ENCODE results near the gene CRYGS. TPM values are rescaled to one million over a fixed set of nuclear protein-coding genes. Genes with fewer than 3 reads are reported as not detected.

Gene CRYGS
- total RNA-seq, 1 donor from 2014 or later = 1.3 TPM

DNA sequence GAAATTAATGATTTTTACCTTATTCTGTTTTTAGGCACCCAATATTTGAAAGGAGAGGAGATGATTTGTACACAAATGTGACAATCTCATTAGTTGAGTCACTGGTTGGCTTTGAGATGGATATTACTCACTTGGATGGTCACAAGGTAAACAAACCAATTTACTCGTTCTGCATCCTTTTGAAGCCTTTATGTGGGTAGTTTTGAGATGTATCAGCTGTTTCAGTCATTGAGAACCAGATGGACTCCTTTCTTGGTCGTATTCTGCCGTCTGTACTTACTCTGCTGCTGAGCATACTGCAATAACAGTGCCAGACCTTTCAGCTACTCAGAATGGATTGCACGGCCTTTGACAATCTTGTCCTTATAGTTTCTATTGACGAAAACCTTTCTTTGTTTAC, 39.7 kb upstream of the CRYGS start:
- no peak for TF ChIP-seq EZH2 (IDR thresholded peaks at IDR 0.05; ENCODE audit: insufficient read depth, low read length)
- TF ChIP-seq, protein P1, sequence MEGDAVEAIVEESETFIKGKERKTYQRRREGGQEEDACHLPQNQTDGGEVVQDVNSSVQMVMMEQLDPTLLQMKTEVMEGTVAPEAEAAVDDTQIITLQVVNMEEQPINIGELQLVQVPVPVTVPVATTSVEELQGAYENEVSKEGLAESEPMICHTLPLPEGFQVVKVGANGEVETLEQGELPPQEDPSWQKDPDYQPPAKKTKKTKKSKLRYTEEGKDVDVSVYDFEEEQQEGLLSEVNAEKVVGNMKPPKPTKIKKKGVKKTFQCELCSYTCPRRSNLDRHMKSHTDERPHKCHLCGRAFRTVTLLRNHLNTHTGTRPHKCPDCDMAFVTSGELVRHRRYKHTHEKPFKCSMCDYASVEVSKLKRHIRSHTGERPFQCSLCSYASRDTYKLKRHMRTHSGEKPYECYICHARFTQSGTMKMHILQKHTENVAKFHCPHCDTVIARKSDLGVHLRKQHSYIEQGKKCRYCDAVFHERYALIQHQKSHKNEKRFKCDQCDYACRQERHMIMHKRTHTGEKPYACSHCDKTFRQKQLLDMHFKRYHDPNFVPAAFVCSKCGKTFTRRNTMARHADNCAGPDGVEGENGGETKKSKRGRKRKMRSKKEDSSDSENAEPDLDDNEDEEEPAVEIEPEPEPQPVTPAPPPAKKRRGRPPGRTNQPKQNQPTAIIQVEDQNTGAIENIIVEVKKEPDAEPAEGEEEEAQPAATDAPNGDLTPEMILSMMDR (IDR thresholded peaks at IDR 0.05; ENCODE audit: insufficient read depth, low read depth, low read length) = no peak
- Mint-ChIP-seq H3K9me3 (ENCODE audit: unreplicated experiment) (no peaks in the 10 kb centered on the region), H3K36me3 (ENCODE audit: low read depth, unreplicated experiment) (peaks cover 9% of the 10 kb centered on the region), H3K27me3 (ENCODE audit: low read depth, unreplicated experiment) (no peaks in the 10 kb centered on the region), H3K4me1 (ENCODE audit: low read depth, unreplicated experiment) (peaks cover 7% of the 10 kb centered on the region), H3K27ac (ENCODE audit: unreplicated experiment) (no peak overlapping the region), H3K4me3 (ENCODE audit: unreplicated experiment) (no peak overlapping the region)
- Histone ChIP-seq H2AFZ (ENCODE audit: low read depth, low read length) (no peak overlapping the region), H3K4me3 (ENCODE audit: insufficient read depth, low read depth, low read length) (no peak overlapping the region), H3K27me3 (ENCODE audit: insufficient read depth, low read length) (no peaks in the 10 kb centered on the region), H3K27ac (ENCODE audit: low read depth, low read length) (no peak overlapping the region), H4K20me1 (ENCODE audit: insufficient read depth, low read length) (peaks cover 19% of the 10 kb centered on the region), H3K9ac (ENCODE audit: low read length) (no peak overlapping the region), H3K4me1 (ENCODE audit: insufficient read depth, low read length) (no peaks in the 10 kb centered on the region), H3K36me3 (ENCODE audit: insufficient read depth, low read length) (peaks cover 61% of the 10 kb centered on the region), H3K9me3 (ENCODE audit: insufficient read depth, low read depth, low read length) (no peaks in the 10 kb centered on the region), H3K79me2 (ENCODE audit: insufficient read depth, low read length) (no peaks in the 10 kb centered on the region), H3K4me2 (ENCODE audit: low read length) (no peak overlapping the region)
- DNase-seq (ENCODE audit: low read depth) = peak; percentile 63
- FAIRE-seq = no peak

- no peak for FAIRE-seq
- H3K36me3 ChIP-seq (ENCODE audit: insufficient read depth, low read length) = peaks cover 66% of the 10 kb centered on the region
- TF ChIP-seq EZH2 (IDR thresholded peaks at IDR 0.05; ENCODE audit: insufficient read depth, low read length) = no peak
- TF ChIP-seq, protein P1 (IDR thresholded peaks at IDR 0.05; ENCODE audit: insufficient read depth, low read depth, low read length) = no peak
Measured at GRCh38 chr3:186582541-186582940, 38.4 kb upstream of the CRYGS start.

GRCh38 chr3:186580785-186581184, 36.6 kb upstream of the CRYGS start:
- Mint-ChIP-seq H3K9me3 (ENCODE audit: unreplicated experiment) (no peaks in the 10 kb centered on the region), H3K36me3 (ENCODE audit: low read depth, unreplicated experiment) (peaks cover 9% of the 10 kb centered on the region), H3K27ac (ENCODE audit: unreplicated experiment) (no peak overlapping the region), H3K4me3 (ENCODE audit: unreplicated experiment) (no peak overlapping the region), H3K27me3 (ENCODE audit: low read depth, unreplicated experiment) (no peaks in the 10 kb centered on the region), H3K4me1 (ENCODE audit: low read depth, unreplicated experiment) (no peaks in the 10 kb centered on the region)
- no peak overlapping the region for H2AFZ ChIP-seq (ENCODE audit: low read depth, low read length)
- H3K4me2 ChIP-seq (ENCODE audit: low read length) = no peak overlapping the region
- H4K20me1 ChIP-seq (ENCODE audit: insufficient read depth, low read length) = peaks cover 22% of the 10 kb centered on the region
- H3K9ac ChIP-seq (ENCODE audit: low read length) = no peak overlapping the region
- DNase-seq (ENCODE audit: low read depth) = no peak
- peaks cover 74% of the 10 kb centered on the region for H3K36me3 ChIP-seq (ENCODE audit: insufficient read depth, low read length)
- H3K9me3 ChIP-seq (ENCODE audit: insufficient read depth, low read depth, low read length) = no peaks in the 10 kb centered on the region
- TF ChIP-seq, protein P1 (IDR thresholded peaks at IDR 0.05; ENCODE audit: insufficient read depth, low read depth, low read length) = no peak
- no peak for TF ChIP-seq EZH2 (IDR thresholded peaks at IDR 0.05; ENCODE audit: insufficient read depth, low read length)
- no peak overlapping the region for H3K4me3 ChIP-seq (ENCODE audit: insufficient read depth, low read depth, low read length)
- H3K79me2 ChIP-seq (ENCODE audit: insufficient read depth, low read length) = no peaks in the 10 kb centered on the region
- H3K27me3 ChIP-seq (ENCODE audit: insufficient read depth, low read length) = no peaks in the 10 kb centered on the region
- FAIRE-seq = no peak
- H3K27ac ChIP-seq (ENCODE audit: low read depth, low read length) = no peak overlapping the region
- no peaks in the 10 kb centered on the region for H3K4me1 ChIP-seq (ENCODE audit: insufficient read depth, low read length)

More at GRCh38 chr3:186582541-186582940, 38.4 kb upstream of the CRYGS start:
- no peak overlapping the region for H3K27ac Mint-ChIP-seq (ENCODE audit: unreplicated experiment)
- Histone ChIP-seq H3K27me3 (ENCODE audit: insufficient read depth, low read length) (no peaks in the 10 kb centered on the region), H4K20me1 (ENCODE audit: insufficient read depth, low read length) (peaks cover 19% of the 10 kb centered on the region), H3K9ac (ENCODE audit: low read length) (no peak overlapping the region), H3K4me3 (ENCODE audit: insufficient read depth, low read depth, low read length) (no peak overlapping the region), H3K27ac (ENCODE audit: low read depth, low read length) (no peak overlapping the region), H3K9me3 (ENCODE audit: insufficient read depth, low read depth, low read length) (no peaks in the 10 kb centered on the region), H3K79me2 (ENCODE audit: insufficient read depth, low read length) (no peaks in the 10 kb centered on the region), H3K4me1 (ENCODE audit: insufficient read depth, low read length) (no peaks in the 10 kb centered on the region), H3K4me2 (ENCODE audit: low read length) (no peak overlapping the region), H2AFZ (ENCODE audit: low read depth, low read length) (no peak overlapping the region)
- H3K4me1 Mint-ChIP-seq (ENCODE audit: low read depth, unreplicated experiment) = no peaks in the 10 kb centered on the region
- H3K36me3 Mint-ChIP-seq (ENCODE audit: low read depth, unreplicated experiment) = peaks cover 9% of the 10 kb centered on the region
- H3K4me3 Mint-ChIP-seq (ENCODE audit: unreplicated experiment) = no peak overlapping the region
- no peaks in the 10 kb centered on the region for H3K27me3 Mint-ChIP-seq (ENCODE audit: low read depth, unreplicated experiment)
- DNase-seq (ENCODE audit: low read depth) = no peak
- no peaks in the 10 kb centered on the region for H3K9me3 Mint-ChIP-seq (ENCODE audit: unreplicated experiment)
